ENCODE measurements around the gene THBS2. TPM values are rescaled to one million over a fixed set of nuclear protein-coding genes. Genes with fewer than 3 reads are reported as not detected.
A peak's percentile ranks its signal among the peaks of the same experiment; 100 is the strongest.

The THBS2 gene
- total RNA-seq, 1 donor from 2014 or later, result 135 TPM

DNA sequence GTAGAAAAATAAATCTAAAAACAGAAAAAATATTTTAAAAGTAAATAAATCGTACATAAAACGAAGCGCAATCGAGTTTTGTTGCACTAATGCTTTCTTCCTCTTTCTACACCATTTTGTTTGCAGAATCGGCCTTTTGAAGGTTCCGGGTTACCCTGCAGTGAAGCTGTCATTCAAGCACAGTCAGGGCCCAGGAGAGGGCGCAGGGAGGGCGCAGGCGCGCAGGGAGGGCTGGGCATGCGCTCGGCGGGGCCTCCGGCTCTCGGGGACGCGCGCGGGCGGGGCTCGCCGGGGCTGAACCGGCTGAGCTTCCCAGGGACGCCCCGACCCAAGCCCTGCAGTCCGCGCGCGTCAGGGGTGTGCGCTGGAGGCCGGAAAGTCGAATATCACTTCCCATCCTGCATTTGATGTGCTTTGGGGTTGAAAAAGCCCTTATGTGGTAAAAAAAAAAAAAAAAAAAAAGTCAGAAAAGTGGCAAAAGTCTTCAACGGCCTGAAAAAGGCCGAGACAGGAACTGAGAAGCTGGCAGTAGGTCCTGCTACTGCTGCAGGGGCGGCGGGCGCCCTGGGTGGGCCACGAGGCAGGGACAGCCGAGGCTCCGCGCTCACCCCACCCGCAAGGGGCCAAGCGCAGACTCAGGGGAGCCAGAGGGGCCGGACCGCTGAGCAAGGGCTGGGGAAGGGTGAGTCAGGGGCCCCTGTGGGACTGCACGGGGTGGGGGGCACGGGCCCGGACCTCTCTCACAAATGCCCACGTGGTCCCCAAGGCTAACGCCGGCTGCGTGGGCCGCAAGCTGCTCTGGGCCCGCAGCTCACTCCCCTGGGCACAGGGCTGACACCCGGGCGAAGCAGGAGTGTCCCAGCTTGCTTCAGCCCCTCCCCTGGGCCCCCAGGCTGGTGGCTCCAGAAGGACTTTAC is 40.5 kb downstream of the THBS2 start:
- Histone ChIP-seq H2AFZ (ENCODE audit: low read depth, low read length) (peak overlapping the region; percentile 43), H3K4me1 (ENCODE audit: insufficient read depth, low read length) (peaks cover 27% of the 10 kb centered on the region), H3K36me3 (ENCODE audit: insufficient read depth, low read length) (peaks cover 9% of the 10 kb centered on the region), H3K79me2 (ENCODE audit: insufficient read depth, low read length) (no peaks in the 10 kb centered on the region), H3K27me3 (ENCODE audit: insufficient read depth, low read length) (no peaks in the 10 kb centered on the region), H3K4me2 (ENCODE audit: low read length) (peak overlapping the region; percentile 73), H3K9me3 (ENCODE audit: insufficient read depth, low read depth, low read length) (no peaks in the 10 kb centered on the region), H4K20me1 (ENCODE audit: insufficient read depth, low read length) (no peaks in the 10 kb centered on the region), H3K4me3 (ENCODE audit: insufficient read depth, low read depth, low read length) (peak overlapping the region; percentile 47), H3K9ac (ENCODE audit: low read length) (peak overlapping the region; percentile 72), H3K27ac (ENCODE audit: low read depth, low read length) (peak overlapping the region; percentile 82)
- peaks cover 2% of the 10 kb centered on the region for H3K9me3 Mint-ChIP-seq (ENCODE audit: unreplicated experiment)
- H3K36me3 Mint-ChIP-seq (ENCODE audit: low read depth, unreplicated experiment), result peaks cover 16% of the 10 kb centered on the region
- H3K4me3 Mint-ChIP-seq (ENCODE audit: unreplicated experiment), result no peak overlapping the region
- peak; percentile 70 for DNase-seq (ENCODE audit: low read depth)
- FAIRE-seq, result no peak
- H3K27me3 Mint-ChIP-seq (ENCODE audit: low read depth, unreplicated experiment), result no peaks in the 10 kb centered on the region
- H3K4me1 Mint-ChIP-seq (ENCODE audit: low read depth, unreplicated experiment), result peaks cover 45% of the 10 kb centered on the region
- TF ChIP-seq, protein P1, sequence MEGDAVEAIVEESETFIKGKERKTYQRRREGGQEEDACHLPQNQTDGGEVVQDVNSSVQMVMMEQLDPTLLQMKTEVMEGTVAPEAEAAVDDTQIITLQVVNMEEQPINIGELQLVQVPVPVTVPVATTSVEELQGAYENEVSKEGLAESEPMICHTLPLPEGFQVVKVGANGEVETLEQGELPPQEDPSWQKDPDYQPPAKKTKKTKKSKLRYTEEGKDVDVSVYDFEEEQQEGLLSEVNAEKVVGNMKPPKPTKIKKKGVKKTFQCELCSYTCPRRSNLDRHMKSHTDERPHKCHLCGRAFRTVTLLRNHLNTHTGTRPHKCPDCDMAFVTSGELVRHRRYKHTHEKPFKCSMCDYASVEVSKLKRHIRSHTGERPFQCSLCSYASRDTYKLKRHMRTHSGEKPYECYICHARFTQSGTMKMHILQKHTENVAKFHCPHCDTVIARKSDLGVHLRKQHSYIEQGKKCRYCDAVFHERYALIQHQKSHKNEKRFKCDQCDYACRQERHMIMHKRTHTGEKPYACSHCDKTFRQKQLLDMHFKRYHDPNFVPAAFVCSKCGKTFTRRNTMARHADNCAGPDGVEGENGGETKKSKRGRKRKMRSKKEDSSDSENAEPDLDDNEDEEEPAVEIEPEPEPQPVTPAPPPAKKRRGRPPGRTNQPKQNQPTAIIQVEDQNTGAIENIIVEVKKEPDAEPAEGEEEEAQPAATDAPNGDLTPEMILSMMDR (IDR thresholded peaks at IDR 0.05; ENCODE audit: insufficient read depth, low read depth, low read length), result peak; percentile 8
- no peak for TF ChIP-seq EZH2 (IDR thresholded peaks at IDR 0.05; ENCODE audit: insufficient read depth, low read length)
- no peak overlapping the region for H3K27ac Mint-ChIP-seq (ENCODE audit: unreplicated experiment)

DNA sequence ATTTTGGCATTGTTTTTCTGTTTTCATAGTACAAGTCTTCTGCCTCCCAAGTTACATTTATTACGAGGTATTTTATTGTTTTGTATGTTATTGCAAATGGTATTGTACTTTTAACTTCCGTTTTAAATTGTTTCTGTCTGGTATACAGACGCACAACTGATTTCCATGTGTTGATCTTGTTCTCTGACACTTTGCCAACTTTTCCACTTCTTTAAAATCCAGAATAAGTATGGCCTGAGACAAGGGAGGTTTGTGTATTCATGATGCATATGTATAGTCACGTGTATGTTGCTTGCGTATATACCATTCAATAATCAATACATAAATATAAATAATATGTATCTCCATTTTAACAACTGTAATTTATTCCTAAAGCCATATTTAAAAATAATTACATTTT is 41.2 kb downstream of the THBS2 start:
- Histone ChIP-seq H3K27ac (ENCODE audit: low read depth, low read length) (no peak overlapping the region), H3K4me1 (ENCODE audit: insufficient read depth, low read length) (peaks cover 27% of the 10 kb centered on the region), H3K27me3 (ENCODE audit: insufficient read depth, low read length) (no peaks in the 10 kb centered on the region), H3K36me3 (ENCODE audit: insufficient read depth, low read length) (peaks cover 9% of the 10 kb centered on the region), H3K4me2 (ENCODE audit: low read length) (peak overlapping the region; percentile 73), H2AFZ (ENCODE audit: low read depth, low read length) (no peak overlapping the region), H3K79me2 (ENCODE audit: insufficient read depth, low read length) (no peaks in the 10 kb centered on the region), H4K20me1 (ENCODE audit: insufficient read depth, low read length) (no peaks in the 10 kb centered on the region), H3K4me3 (ENCODE audit: insufficient read depth, low read depth, low read length) (peak overlapping the region; percentile 47), H3K9me3 (ENCODE audit: insufficient read depth, low read depth, low read length) (no peaks in the 10 kb centered on the region), H3K9ac (ENCODE audit: low read length) (no peak overlapping the region)
- Mint-ChIP-seq H3K27ac (ENCODE audit: unreplicated experiment) (no peak overlapping the region), H3K9me3 (ENCODE audit: unreplicated experiment) (peaks cover 3% of the 10 kb centered on the region), H3K4me1 (ENCODE audit: low read depth, unreplicated experiment) (peaks cover 45% of the 10 kb centered on the region), H3K27me3 (ENCODE audit: low read depth, unreplicated experiment) (no peaks in the 10 kb centered on the region), H3K4me3 (ENCODE audit: unreplicated experiment) (no peak overlapping the region), H3K36me3 (ENCODE audit: low read depth, unreplicated experiment) (peaks cover 13% of the 10 kb centered on the region)
- no peak for FAIRE-seq
- TF ChIP-seq, protein P1 (IDR thresholded peaks at IDR 0.05; ENCODE audit: insufficient read depth, low read depth, low read length), result no peak
- no peak for TF ChIP-seq EZH2 (IDR thresholded peaks at IDR 0.05; ENCODE audit: insufficient read depth, low read length)
- DNase-seq (ENCODE audit: low read depth), result no peak

DNA sequence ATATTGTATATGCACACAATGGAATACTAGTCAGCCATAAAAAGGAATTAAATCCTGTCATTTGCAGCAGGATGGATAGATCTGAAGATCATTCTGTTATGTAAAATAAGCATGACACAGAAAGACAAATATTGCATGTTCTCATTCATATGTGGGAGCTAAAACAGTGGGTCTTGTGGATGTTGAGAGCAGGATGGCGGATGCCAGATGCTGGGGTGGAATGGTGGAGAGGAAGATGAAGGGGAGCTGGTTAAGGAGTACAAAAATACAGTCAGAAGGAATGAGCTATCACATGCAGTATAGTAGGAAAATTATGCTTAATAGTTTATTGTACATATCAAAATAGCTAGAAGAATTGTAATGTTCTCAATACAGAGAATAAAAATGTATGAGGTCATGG is 41.8 kb downstream of the THBS2 start:
- FAIRE-seq (no peak), DNase-seq (ENCODE audit: low read depth) (no peak)
- no peak overlapping the region for H3K4me2 ChIP-seq (ENCODE audit: low read length)
- Mint-ChIP-seq H3K27ac (ENCODE audit: unreplicated experiment) (no peak overlapping the region), H3K4me1 (ENCODE audit: low read depth, unreplicated experiment) (peaks cover 45% of the 10 kb centered on the region), H3K4me3 (ENCODE audit: unreplicated experiment) (no peak overlapping the region), H3K27me3 (ENCODE audit: low read depth, unreplicated experiment) (no peaks in the 10 kb centered on the region), H3K9me3 (ENCODE audit: unreplicated experiment) (peaks cover 5% of the 10 kb centered on the region), H3K36me3 (ENCODE audit: low read depth, unreplicated experiment) (peaks cover 11% of the 10 kb centered on the region)
- no peaks in the 10 kb centered on the region for H4K20me1 ChIP-seq (ENCODE audit: insufficient read depth, low read length)
- H3K4me1 ChIP-seq (ENCODE audit: insufficient read depth, low read length), result peaks cover 27% of the 10 kb centered on the region
- H3K9ac ChIP-seq (ENCODE audit: low read length), result no peak overlapping the region
- H3K4me3 ChIP-seq (ENCODE audit: insufficient read depth, low read depth, low read length), result no peak overlapping the region
- H3K36me3 ChIP-seq (ENCODE audit: insufficient read depth, low read length), result peaks cover 6% of the 10 kb centered on the region
- no peaks in the 10 kb centered on the region for H3K79me2 ChIP-seq (ENCODE audit: insufficient read depth, low read length)
- TF ChIP-seq, protein P1 (IDR thresholded peaks at IDR 0.05; ENCODE audit: insufficient read depth, low read depth, low read length), result no peak
- no peak for TF ChIP-seq EZH2 (IDR thresholded peaks at IDR 0.05; ENCODE audit: insufficient read depth, low read length)
- no peaks in the 10 kb centered on the region for H3K9me3 ChIP-seq (ENCODE audit: insufficient read depth, low read depth, low read length)
- no peak overlapping the region for H3K27ac ChIP-seq (ENCODE audit: low read depth, low read length)
- H3K27me3 ChIP-seq (ENCODE audit: insufficient read depth, low read length), result no peaks in the 10 kb centered on the region
- H2AFZ ChIP-seq (ENCODE audit: low read depth, low read length), result no peak overlapping the region
